Fibroblast of the aortic adventitia (primary cell): Measurements from ENCODE around the gene NR1H4. TPM values are rescaled to one million over a fixed set of nuclear protein-coding genes. Genes with fewer than 3 reads are reported as not detected.

Experiments
- DNase-seq: peaks from one replicate; pipeline ENCODE4 v3.0.0-alpha.2; 2010; ENCODE audit warnings: low read depth
- H3K4me3 ChIP-seq: 2 replicates; pipeline ENCODE4 v1.5.1; 2011; ENCODE audit warnings: low read depth, mild to moderate bottlenecking, control low read depth, low read length, moderate library complexity
- CTCF ChIP-seq: IDR thresholded peaks from 2 replicates; pipeline ENCODE4 v1.5.1; 2011; ENCODE audit warnings: mild to moderate bottlenecking, low read length, control low read depth, inconsistent platforms; ENCODE audit not compliant: insufficient read depth
- total RNA-seq: library from RNA; depleted of rRNA; stranded (reverse); fragments of >200 nt; gene quantifications from 2 replicates; pipeline ENCODE4 v1.2.3, GENCODE V29; 2012; ENCODE audit warnings: low replicate concordance

NR1H4 gene
- total RNA-seq, 1 donor: not detected

- no peak for DNase-seq
- no peak overlapping the region for H3K4me3 ChIP-seq
- no peak for TF ChIP-seq CTCF
These were observed 9.1 kb upstream of the NR1H4 start for GRCh38 chr12:100464529-100464928.

- no peak for TF ChIP-seq CTCF
- DNase-seq: no peak
- no peak overlapping the region for H3K4me3 ChIP-seq
These were observed 5.5 kb upstream of the NR1H4 start for GRCh38 chr12:100468126-100468525.

- no peak overlapping the region for H3K4me3 ChIP-seq
- no peak for DNase-seq
- TF ChIP-seq CTCF: no peak
These were observed 1.3 kb upstream of the NR1H4 start for GRCh38 chr12:100472325-100472724.

GRCh38 chr12:100473050-100473715 lies 483 bp upstream of the NR1H4 start:
- no peak overlapping the region for H3K4me3 ChIP-seq
- no peak for DNase-seq
- TF ChIP-seq CTCF: no peak

GRCh38 chr12:100474617-100475016 lies 951 bp downstream of the NR1H4 start:
- TF ChIP-seq CTCF: no peak
- no peak for DNase-seq
- H3K4me3 ChIP-seq: no peak overlapping the region

- H3K4me3 ChIP-seq: no peak overlapping the region
- DNase-seq: no peak
- no peak for TF ChIP-seq CTCF
These were observed 2.5 kb downstream of the NR1H4 start for GRCh38 chr12:100476013-100476751.
